ENCODE data around the gene FAM50B.

GRCh38 chr6:3814539-3814938 is 34.6 kb upstream of the FAM50B start:
- TF ChIP-seq, protein P1, sequence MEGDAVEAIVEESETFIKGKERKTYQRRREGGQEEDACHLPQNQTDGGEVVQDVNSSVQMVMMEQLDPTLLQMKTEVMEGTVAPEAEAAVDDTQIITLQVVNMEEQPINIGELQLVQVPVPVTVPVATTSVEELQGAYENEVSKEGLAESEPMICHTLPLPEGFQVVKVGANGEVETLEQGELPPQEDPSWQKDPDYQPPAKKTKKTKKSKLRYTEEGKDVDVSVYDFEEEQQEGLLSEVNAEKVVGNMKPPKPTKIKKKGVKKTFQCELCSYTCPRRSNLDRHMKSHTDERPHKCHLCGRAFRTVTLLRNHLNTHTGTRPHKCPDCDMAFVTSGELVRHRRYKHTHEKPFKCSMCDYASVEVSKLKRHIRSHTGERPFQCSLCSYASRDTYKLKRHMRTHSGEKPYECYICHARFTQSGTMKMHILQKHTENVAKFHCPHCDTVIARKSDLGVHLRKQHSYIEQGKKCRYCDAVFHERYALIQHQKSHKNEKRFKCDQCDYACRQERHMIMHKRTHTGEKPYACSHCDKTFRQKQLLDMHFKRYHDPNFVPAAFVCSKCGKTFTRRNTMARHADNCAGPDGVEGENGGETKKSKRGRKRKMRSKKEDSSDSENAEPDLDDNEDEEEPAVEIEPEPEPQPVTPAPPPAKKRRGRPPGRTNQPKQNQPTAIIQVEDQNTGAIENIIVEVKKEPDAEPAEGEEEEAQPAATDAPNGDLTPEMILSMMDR (IDR thresholded peaks at IDR 0.05) = no peak
- TF ChIP-seq EZH2 (IDR thresholded peaks at IDR 0.05; ENCODE audit: borderline replicate concordance, insufficient read depth, low read depth, low read length, poor library complexity, severe bottlenecking) = no peak

Data from B cell (primary cell).